CD4-positive, alpha-beta T cell treated with Interferon gamma for 1 hour (primary cell): ENCODE measurements around the gene PLXNA4.

Experiments used
- DNase-seq: peaks from one replicate; pipeline ENCODE4 v3.0.0-alpha.2; 2020

The PLXNA4 gene

DNA sequence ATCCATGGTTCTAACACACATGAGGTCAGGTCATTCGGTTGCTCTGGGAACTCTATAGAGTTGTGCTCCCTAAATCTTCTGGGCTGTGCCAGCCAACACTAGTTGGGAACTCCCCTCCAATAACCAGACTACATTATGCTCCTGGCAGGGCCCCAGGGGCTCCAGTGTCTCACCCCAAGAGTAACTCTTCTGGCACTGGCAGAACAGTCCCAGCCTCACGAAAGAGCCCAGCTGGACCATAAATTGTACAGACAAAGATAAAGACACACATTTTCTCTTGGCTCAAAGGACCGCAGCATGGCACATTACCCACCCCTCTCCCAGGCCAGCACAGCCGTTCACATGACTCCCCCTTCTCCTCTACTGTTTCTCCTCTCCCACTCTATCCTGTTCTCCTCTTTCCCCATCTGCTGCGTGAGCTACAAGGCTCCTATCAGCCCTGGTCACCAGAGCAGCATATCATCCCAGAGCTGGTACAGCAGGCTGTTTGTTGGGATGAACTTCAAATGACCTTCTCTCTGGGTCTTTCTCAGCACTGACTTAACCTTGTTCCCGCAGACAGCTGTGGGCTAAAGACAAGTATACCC, 230.6 kb downstream of the PLXNA4 start:
- no peak for DNase-seq

- no peak for DNase-seq
These were observed 231.2 kb downstream of the PLXNA4 start for GRCh38 chr7:132345030-132345429.

DNA sequence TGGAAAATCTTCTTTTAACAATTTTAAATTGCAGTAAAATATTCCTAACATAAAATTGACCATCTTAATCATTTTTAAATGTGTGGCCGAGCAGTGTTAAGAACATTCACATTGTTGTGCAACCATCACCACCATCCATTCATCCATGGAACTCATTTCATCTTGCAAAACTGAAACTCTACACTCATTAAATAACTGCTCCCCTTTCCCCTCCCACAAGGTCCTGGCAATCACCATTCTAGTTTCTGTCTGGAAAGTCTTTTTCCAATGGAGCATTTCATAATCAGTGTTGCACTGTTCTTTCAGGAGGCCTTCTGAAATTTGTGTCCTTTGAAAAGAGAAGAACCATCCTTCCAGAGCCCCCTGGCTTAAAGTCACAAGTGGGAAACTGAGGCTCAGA, 233.1 kb downstream of the PLXNA4 start:
- no peak for DNase-seq

- no peak for DNase-seq
These were observed 238.7 kb downstream of the PLXNA4 start for GRCh38 chr7:132337450-132338080.

- no peak for DNase-seq
These were observed 239.5 kb downstream of the PLXNA4 start for GRCh38 chr7:132336797-132337196.

DNA sequence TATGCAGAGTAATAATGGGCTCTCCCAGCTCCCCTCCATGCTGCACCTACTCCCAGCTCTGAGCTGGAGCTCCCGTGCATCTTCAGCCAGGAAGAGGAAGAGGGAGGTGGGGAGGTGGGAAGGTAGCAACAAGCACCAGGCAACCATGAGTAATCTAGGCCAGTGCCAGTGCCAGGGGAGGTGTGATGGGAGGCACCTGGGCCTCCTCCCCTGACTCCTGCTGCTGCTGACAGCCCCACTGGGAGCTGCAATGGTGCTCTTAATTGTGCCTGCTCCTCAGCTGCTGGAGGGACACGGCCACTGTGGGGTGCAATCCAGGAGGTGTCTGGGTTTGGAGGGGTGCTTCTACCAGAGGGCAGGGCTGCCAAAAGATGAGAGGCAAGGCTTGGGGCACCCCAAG, 243.0 kb downstream of the PLXNA4 start:
- no peak for DNase-seq

GRCh38 chr7:132328760-132329159, 247.5 kb downstream of the PLXNA4 start:
- no peak for DNase-seq

DNA sequence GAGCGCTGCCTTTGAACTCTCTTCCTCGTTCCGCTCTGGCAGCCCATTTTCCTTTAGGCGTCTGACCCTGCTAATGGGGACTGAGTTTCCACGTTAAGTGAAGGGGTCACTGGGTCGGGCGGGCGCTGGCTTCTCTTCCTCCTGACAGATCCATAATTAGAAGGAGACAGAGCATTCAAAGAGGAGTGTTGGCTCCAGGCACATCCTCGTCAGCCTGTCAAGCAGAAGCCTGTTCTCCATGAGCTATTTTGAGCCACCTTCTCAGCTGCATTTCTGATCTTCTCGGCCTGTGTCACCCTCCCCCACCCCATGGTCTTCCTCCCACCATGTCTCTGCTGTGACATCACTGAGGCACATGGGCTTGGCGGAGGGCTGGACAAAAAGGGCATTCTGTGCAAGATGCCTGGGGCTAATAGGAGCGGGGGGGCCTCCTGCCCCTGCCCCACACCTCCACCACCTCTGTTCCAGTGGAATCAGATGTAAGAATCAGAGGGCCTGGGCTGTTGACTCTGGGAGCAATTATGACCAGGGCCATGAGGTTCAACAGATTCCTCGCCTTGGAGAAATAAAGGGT, 248.1 kb downstream of the PLXNA4 start:
- no peak for DNase-seq

- DNase-seq: no peak
These were observed 249.2 kb downstream of the PLXNA4 start for GRCh38 chr7:132326878-132327589.

DNA sequence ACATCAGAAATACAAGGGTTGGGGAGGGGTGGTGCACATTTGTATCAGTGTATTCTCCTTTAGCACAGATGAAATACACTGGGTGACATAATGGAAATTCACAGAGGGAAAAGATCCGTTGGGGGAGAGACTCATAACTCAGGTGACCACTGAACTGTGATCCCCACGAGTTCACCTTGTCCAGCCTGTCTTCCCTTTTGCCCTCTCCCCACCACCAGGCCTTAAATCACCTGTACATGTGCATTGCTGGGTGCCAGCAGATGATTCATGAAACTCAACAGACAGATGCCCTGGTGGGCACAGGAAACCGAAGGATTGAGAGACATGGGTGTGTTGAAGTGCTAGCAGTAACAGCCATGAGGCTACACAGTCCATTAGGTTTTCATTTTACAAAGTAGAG, 253.3 kb downstream of the PLXNA4 start:
- no peak for DNase-seq

DNA sequence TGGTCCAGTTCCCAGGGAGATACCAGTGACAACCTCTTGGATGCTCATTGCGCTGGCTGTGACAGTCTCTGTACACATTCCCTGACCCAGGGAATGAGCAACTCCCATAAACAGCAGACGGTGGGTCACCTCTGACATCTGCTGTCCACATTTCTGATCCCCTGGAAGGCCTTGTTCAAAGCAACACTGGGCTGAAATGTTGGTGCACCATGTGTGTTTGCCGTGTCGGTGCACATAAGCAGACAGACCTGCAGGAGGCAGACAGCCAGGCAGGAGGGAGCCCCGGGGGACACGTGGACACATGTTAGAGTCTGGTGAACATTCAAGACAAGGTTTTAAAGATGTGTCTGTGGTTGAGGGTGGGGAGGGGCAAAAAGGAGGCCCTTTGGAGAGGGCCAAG, 254.9 kb downstream of the PLXNA4 start:
- no peak for DNase-seq

DNA sequence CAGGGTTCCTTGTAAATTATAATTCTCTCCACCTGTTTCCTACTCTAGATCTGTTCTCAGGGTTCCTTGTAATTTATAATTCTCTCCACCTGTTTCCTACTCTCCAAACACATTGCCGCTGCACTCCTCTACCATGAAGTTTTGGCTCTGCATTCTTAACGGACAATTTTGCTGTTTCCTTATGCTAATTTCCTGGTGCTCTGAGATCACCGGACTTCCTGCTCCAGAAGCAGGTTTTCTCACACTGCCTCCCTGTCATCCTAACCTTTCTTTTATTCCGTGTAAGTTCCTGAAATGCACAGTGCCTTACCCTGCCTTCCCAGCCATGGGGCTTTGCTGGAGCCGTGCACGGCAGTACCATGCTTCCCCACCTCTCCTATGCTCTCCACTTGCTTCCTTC, 256.8 kb downstream of the PLXNA4 start:
- DNase-seq: no peak

DNA sequence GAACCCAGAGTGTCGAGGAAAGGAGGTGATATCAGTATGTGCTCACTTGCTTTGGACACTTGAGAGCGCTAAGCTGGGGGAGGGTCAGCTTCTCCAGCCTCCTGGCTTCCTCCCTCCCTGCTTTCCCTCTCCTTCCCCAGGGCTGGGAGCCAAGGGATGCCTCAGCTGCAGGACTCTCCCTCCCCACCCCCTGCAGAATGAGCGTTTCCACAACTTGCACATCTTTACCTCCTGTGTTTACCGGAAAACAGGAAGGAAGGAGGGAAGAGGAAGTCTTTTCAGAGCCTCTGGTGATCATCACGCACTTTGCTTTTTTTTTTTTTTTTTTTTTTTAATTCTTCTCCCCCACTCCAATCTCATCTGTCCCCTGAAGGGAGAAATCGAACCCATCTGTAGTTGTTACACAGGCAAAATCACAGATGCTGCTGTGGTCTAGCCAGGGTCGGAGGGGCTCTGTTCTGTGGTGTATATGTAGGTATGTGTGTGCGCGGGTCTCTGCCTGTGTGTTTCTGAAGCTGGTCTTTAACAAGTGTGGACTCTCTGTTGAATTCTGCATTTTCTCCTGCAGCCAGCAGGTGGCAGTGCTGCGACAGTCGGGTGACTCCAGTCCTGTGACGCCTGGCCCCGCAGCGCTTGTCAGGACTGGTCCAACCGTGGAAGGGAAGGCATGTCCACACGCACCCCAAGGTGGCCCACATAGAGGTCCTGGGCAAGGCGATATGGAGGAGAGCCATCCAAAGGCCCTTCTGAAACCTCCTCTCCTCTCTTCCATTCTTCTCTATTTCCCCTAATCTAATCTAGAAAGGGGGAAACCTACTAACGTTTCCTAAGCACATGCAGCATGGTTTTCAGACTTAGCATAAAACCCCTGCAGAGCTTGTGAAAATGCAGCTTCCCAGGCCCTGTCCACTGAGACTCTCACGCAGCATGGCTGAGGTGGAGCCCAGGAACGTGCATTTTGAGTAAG, 257.6 kb downstream of the PLXNA4 start:
- peak; percentile 71 for DNase-seq

DNA sequence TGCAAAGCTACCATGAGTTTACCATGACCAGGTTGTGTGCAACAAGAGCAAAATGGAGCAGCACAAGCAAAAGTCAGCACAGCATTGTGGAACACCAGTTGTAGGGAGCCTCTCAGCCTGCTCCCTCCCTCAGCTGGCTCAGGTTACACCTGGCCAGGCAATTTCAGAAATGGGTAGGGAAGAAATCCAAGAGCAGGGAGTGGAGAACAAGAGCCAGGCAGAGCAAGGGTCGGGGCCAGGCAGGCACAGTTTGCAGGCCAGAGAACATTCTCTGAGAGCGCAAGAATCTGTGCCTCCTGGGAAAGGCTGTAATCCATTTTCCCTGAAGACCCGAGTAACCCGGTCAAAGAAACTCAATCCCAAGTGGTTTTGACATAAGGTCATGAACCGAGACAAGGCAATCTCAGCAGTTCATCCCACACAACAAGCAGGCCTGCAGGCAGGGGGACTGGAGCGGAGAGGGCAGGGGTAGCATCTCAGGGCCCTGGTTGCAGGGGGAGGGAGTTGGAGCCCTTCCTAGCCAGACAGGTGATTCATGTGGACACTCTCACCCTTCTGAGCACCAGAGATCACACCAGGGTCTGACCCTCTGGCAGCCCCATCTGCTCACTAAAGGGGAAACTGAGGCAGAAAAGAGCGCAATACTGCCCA, 258.4 kb downstream of the PLXNA4 start:
- DNase-seq: no peak

DNA sequence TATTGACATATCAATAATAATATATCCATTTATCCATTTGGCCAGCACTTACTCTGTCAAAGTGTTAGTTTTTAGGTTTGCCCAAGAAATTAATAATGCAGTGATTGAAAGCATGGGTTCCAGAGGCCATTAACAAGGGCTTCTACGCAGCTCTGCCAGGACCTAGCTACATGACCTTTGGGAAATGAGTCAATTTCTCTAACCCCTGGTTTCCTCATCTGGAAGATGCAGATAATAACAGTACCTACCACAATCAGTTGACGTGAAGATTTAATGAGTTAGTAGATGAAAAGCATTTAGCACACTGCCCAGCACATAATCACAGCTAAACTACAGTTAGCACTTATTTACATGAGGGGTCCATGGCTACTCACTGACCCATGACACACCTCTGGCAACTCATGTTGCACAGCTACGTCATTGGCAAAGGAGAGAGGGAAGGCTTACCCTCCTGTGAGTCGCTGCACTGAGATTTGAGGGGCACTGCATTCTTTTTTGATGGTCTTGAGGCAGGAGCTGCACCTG, 263.7 kb downstream of the PLXNA4 start:
- DNase-seq: no peak

DNA sequence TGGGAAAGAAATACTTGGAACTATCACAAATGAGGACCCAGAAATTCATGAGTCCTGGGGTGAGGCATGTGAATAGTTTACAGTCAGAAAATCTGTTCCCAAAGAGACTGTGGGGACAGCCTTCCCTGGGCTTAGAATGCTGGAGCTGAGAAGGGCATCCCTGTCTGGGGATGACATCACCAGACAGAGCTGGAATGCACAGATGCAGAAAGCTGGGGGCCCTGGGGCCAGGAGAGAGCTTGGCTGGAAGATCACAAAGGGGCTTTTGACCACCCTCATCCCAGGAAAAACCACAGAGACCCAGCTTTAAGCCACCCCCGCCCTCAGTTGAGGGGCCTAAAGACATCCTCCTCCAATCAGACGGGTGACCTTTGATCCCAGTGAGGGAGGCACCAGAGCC, 264.5 kb downstream of the PLXNA4 start:
- DNase-seq: no peak

- no peak for DNase-seq
These were observed 267.0 kb downstream of the PLXNA4 start for GRCh38 chr7:132309102-132309805.

- DNase-seq: no peak
These were observed 268.8 kb downstream of the PLXNA4 start for GRCh38 chr7:132307465-132307864.

GRCh38 chr7:132300599-132301277, 275.5 kb downstream of the PLXNA4 start:
- DNase-seq: no peak

DNA sequence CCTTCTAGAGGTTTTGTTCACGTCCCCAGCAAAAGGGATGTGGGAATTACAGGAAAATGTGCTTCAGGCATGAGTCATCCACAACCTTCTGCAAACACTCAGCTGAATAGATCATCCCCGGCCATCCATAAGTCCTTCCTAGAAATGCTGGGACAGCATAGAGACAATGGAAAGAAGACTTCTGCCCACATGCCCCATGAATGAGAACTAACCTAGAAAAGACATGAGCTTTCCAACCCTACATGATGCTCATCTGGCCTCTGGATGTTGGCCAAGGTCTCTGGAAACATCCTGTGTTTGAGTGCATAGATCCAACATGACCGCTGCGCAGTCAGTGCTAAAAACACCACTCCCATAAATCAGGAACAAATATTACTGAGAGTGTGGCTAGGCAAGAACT, 277.5 kb downstream of the PLXNA4 start:
- DNase-seq: no peak

DNA sequence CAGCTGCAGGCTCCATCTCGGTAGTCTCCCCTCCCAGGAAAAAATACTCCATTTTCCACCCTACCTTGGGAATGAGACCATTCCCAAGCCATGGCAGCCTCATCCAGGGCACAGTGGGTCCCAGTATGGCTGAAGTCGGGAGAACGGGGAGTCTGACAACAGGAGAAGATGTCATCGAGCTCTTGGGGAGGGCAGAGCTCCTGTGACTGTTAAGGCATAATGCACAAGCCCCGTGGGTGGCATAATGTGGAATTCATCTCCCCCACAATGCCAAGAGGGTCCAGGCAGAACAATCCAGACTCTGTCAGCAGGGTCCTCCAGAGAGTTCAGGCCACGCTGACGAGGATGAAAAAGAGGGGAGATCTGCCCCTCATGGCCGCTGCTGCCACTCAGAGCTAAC, 279.4 kb downstream of the PLXNA4 start:
- no peak for DNase-seq
